GM19438 (cell line): ENCODE measurements around the gene ZMYND11.

Source experiments
- ATAC-seq: cut with Tn5 transposase; IDR thresholded peaks from one replicate; pipeline ENCODE4 v1.9.1; 2021; ENCODE audit warnings: low read depth; ENCODE audit not compliant: unreplicated experiment

The ZMYND11 gene

GRCh38 chr10:190216-190615 is 55.0 kb downstream of the ZMYND11 start:
- no peak for ATAC-seq

GRCh38 chr10:191703-192518 is 56.7 kb downstream of the ZMYND11 start:
- ATAC-seq: no peak

GRCh38 chr10:194281-194680 is 59.0 kb downstream of the ZMYND11 start:
- ATAC-seq: no peak

- no peak for ATAC-seq
These were observed 65.2 kb downstream of the ZMYND11 start for GRCh38 chr10:200405-200804.

- ATAC-seq: no peak
These were observed 66.1 kb downstream of the ZMYND11 start for GRCh38 chr10:201328-201771.

GRCh38 chr10:208616-209015 is 73.4 kb downstream of the ZMYND11 start:
- no peak for ATAC-seq

GRCh38 chr10:209357-209756 is 74.1 kb downstream of the ZMYND11 start:
- ATAC-seq: no peak

- ATAC-seq: no peak
These were observed 75.0 kb downstream of the ZMYND11 start for GRCh38 chr10:210297-210696.

- ATAC-seq: no peak
These were observed 80.2 kb downstream of the ZMYND11 start for GRCh38 chr10:215444-215843.

- ATAC-seq: no peak
These were observed 83.5 kb downstream of the ZMYND11 start for GRCh38 chr10:218798-219197.

GRCh38 chr10:219731-220472 is 84.6 kb downstream of the ZMYND11 start:
- ATAC-seq: no peak

- no peak for ATAC-seq
These were observed 89.3 kb downstream of the ZMYND11 start for GRCh38 chr10:224571-224970.

- no peak for ATAC-seq
These were observed 90.8 kb downstream of the ZMYND11 start for GRCh38 chr10:226018-226417.

GRCh38 chr10:227014-227413 is 91.8 kb downstream of the ZMYND11 start:
- ATAC-seq: no peak

GRCh38 chr10:228366-228765 is 93.1 kb downstream of the ZMYND11 start:
- no peak for ATAC-seq

GRCh38 chr10:230758-231157 is 95.5 kb downstream of the ZMYND11 start:
- ATAC-seq: no peak

- no peak for ATAC-seq
These were observed 96.8 kb downstream of the ZMYND11 start for GRCh38 chr10:232061-232460.

GRCh38 chr10:232878-233277 is 97.6 kb downstream of the ZMYND11 start:
- ATAC-seq: no peak

- ATAC-seq: no peak
These were observed 99.6 kb downstream of the ZMYND11 start for GRCh38 chr10:234708-235406.

- ATAC-seq: no peak
These were observed 100.7 kb downstream of the ZMYND11 start for GRCh38 chr10:235915-236314.

- no peak for ATAC-seq
These were observed 103.9 kb downstream of the ZMYND11 start for GRCh38 chr10:239109-239508.
